Measurements from ENCODE around the gene ASTE1.
"Not testable (repeated sequence)": the region's sequence is repeated elsewhere in the genome, so short reads cannot be mapped to it uniquely, and the experiment has no call there.

The ASTE1 gene

DNA sequence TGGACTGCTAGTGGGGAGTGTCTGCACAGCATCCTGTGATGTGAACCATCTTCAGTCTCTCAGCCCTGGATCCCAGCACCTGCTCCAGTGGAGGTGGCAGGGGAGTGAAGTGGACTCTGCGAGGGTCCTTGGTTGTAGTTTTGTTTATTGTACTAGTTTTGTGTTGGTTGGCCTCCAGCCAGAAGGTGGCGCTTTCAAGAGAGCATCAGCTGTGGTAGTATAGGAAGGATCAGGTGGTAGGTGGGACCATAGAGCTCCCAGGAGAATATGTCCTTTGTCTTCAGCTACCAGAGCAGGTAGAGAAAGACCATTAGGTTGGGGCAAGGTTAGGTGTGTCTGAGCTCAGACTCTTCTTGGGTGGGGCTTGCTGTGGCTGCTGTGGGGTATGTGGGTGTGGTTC lies 21.0 kb upstream of the ASTE1 start:
- Histone ChIP-seq H2BK120ac (ENCODE audit: insufficient read depth, low read length, poor library complexity) (no peak overlapping the region), H3K9ac (ENCODE audit: low read length) (no peak overlapping the region), H2BK12ac (ENCODE audit: low read length) (no peak overlapping the region), H3K27ac (ENCODE audit: low read depth, low read length) (no peak overlapping the region), H3K23ac (ENCODE audit: low read length) (no peak overlapping the region), H2BK5ac (ENCODE audit: low read depth, low read length, poor library complexity) (no peak overlapping the region), H3K4me1 (ENCODE audit: control insufficient read depth in 1 of 2, insufficient read depth in 2 of 2, low read length in 2 of 2) (peaks cover 2 to 4% of the 10 kb centered on the region in 2 experiments), H3K36me3 (ENCODE audit: control insufficient read depth in 1 of 2, insufficient read depth in 2 of 2, low read length in 2 of 2) (no peaks in the 10 kb centered on the region), H3K4me3 (ENCODE audit: low read depth, low read length) (no peak overlapping the region), H3K18ac (ENCODE audit: low read length) (no peak overlapping the region), H4K8ac (ENCODE audit: low read depth, low read length) (no peak overlapping the region), H4K12ac (ENCODE audit: low read depth, low read length) (no peak overlapping the region), H4K91ac (ENCODE audit: low read depth, low read length) (no peak overlapping the region), H3K9me3 (ENCODE audit: insufficient read depth, low read depth, low read length) (no peaks in the 10 kb centered on the region), H2AFZ (ENCODE audit: insufficient read depth, low read length, poor library complexity) (no peak overlapping the region), H3K14ac (ENCODE audit: low read length) (no peak overlapping the region), H3K79me1 (ENCODE audit: low read length) (no peaks in the 10 kb centered on the region), H2AK5ac (ENCODE audit: low read length) (no peak overlapping the region), H3K79me2 (ENCODE audit: control insufficient read depth, insufficient read depth, low read length, poor library complexity) (no peaks in the 10 kb centered on the region), H3K27me3 (ENCODE audit: insufficient read depth, low read length) (no peaks in the 10 kb centered on the region), H3K4ac (ENCODE audit: low read depth, low read length) (no peak overlapping the region), H3K4me2 (ENCODE audit: low read length) (no peak overlapping the region)
- no CpG with 5 or more reads among the region's 2 CpGs for WGBS (ENCODE audit: extremely low coverage, insufficient coverage, insufficient read length)
- no peak for DNase-seq

DNA sequence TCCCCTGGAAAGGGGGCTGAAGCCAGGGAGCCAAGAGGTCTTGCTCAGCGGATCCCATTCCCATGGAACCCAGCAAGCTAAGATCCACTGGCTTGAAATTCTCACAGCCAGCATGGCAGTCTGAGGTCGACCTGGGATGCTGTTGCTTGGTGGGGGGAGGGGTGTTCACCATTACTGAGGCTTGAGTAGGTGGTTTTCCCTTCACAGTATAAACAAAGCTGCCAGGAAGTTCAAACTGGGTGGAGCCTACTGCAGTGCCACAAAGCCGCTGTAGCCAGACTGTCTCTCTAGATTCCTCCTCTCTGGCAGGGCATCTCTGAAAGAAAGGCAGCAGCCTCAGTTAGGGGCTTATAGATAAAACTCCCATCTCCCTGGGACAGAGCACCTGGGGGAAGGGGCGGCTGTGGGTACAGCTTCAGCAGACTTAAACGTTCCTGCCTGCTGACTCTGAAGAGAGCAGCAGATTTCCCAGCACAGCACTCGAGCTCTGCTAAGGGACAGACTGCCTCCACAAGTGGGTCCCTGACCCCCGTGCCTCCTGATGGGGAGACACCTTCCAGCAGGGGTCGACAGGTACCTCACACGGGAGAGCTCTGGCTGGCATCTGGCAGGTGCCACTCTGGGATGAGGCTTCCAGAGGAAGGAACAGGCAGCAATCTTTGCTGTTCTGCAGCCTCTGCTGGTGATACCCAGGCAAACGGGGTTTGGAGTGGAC lies 15.8 kb upstream of the ASTE1 start:
- no CpG with 5 or more reads among the region's 10 CpGs for WGBS (ENCODE audit: extremely low coverage, insufficient coverage, insufficient read length)
- not testable (repeated sequence) for H3K27me3 ChIP-seq (ENCODE audit: insufficient read depth, low read length)

DNA sequence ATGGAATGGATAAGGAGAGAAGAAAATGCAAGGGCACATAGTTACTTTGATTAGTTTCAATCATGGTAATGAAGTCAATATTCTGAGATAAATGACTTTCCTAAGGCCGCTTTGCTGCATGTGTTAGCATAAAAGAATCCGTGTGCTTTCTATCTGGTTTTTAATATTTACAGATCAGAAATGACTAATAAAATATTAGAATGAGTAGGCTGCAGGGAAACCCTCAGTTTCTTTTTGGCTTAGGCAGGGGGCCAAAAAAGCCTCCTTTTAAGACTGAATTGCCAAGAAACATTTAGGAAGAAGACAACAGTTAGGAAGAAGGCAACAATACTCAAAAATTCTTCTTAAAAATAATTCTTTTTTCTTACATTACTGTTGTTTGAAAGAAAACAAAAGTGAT lies 11.7 kb upstream of the ASTE1 start:
- H3K4ac ChIP-seq (ENCODE audit: low read depth, low read length) = no peak overlapping the region
- H3K23ac ChIP-seq (ENCODE audit: low read length) = no peak overlapping the region
- H3K4me1 ChIP-seq (ENCODE audit: control insufficient read depth in 1 of 2, insufficient read depth in 2 of 2, low read length in 2 of 2) = no peaks in the 10 kb centered on the region
- H4K91ac ChIP-seq (ENCODE audit: low read depth, low read length) = no peak overlapping the region
- no peak overlapping the region for H3K4me2 ChIP-seq (ENCODE audit: low read length)
- no CpG with 5 or more reads among the region's 2 CpGs for WGBS (ENCODE audit: extremely low coverage, insufficient coverage, insufficient read length)
- no peak overlapping the region for H3K27ac ChIP-seq (ENCODE audit: low read depth, low read length)
- no peak overlapping the region for H2BK120ac ChIP-seq (ENCODE audit: insufficient read depth, low read length, poor library complexity)
- H2BK5ac ChIP-seq (ENCODE audit: low read depth, low read length, poor library complexity) = no peak overlapping the region
- no peak overlapping the region for H3K18ac ChIP-seq (ENCODE audit: low read length)
- H4K12ac ChIP-seq (ENCODE audit: low read depth, low read length) = no peak overlapping the region
- no peak overlapping the region for H2AK5ac ChIP-seq (ENCODE audit: low read length)
- no peaks in the 10 kb centered on the region for H3K36me3 ChIP-seq (ENCODE audit: control insufficient read depth in 1 of 2, insufficient read depth in 2 of 2, low read length in 2 of 2)
- H3K9me3 ChIP-seq (ENCODE audit: insufficient read depth, low read depth, low read length) = no peaks in the 10 kb centered on the region
- no peak overlapping the region for H2BK12ac ChIP-seq (ENCODE audit: low read length)
- no peak overlapping the region for H3K4me3 ChIP-seq (ENCODE audit: low read depth, low read length)
- H2AFZ ChIP-seq (ENCODE audit: insufficient read depth, low read length, poor library complexity) = no peak overlapping the region
- DNase-seq = no peak
- no peaks in the 10 kb centered on the region for H3K79me1 ChIP-seq (ENCODE audit: low read length)
- no peaks in the 10 kb centered on the region for H3K27me3 ChIP-seq (ENCODE audit: insufficient read depth, low read length)
- H3K14ac ChIP-seq (ENCODE audit: low read length) = no peak overlapping the region
- H4K8ac ChIP-seq (ENCODE audit: low read depth, low read length) = no peak overlapping the region
- H3K79me2 ChIP-seq (ENCODE audit: control insufficient read depth, insufficient read depth, low read length, poor library complexity) = no peaks in the 10 kb centered on the region
- no peak overlapping the region for H3K9ac ChIP-seq (ENCODE audit: low read length)

More for the DNA sequence above, 15.8 kb upstream of the ASTE1 start:
- not testable (repeated sequence) for H3K14ac ChIP-seq (ENCODE audit: low read length); H2AFZ ChIP-seq (ENCODE audit: insufficient read depth, low read length, poor library complexity); H3K27ac ChIP-seq (ENCODE audit: low read depth, low read length); H3K4ac ChIP-seq (ENCODE audit: low read depth, low read length); H4K8ac ChIP-seq (ENCODE audit: low read depth, low read length); H3K4me3 ChIP-seq (ENCODE audit: low read depth, low read length); H3K4me2 ChIP-seq (ENCODE audit: low read length); H3K79me2 ChIP-seq (ENCODE audit: control insufficient read depth, insufficient read depth, low read length, poor library complexity); H2AK5ac ChIP-seq (ENCODE audit: low read length); H3K4me1 ChIP-seq (ENCODE audit: control insufficient read depth in 1 of 2, insufficient read depth in 2 of 2, low read length in 2 of 2); H3K79me1 ChIP-seq (ENCODE audit: low read length); H3K9ac ChIP-seq (ENCODE audit: low read length); H3K18ac ChIP-seq (ENCODE audit: low read length); H4K91ac ChIP-seq (ENCODE audit: low read depth, low read length); H2BK12ac ChIP-seq (ENCODE audit: low read length); H4K12ac ChIP-seq (ENCODE audit: low read depth, low read length); H3K23ac ChIP-seq (ENCODE audit: low read length); H3K9me3 ChIP-seq (ENCODE audit: insufficient read depth, low read depth, low read length); H2BK120ac ChIP-seq (ENCODE audit: insufficient read depth, low read length, poor library complexity); H3K36me3 ChIP-seq (ENCODE audit: control insufficient read depth in 1 of 2, insufficient read depth in 2 of 2, low read length in 2 of 2); H2BK5ac ChIP-seq (ENCODE audit: low read depth, low read length, poor library complexity); DNase-seq

DNA sequence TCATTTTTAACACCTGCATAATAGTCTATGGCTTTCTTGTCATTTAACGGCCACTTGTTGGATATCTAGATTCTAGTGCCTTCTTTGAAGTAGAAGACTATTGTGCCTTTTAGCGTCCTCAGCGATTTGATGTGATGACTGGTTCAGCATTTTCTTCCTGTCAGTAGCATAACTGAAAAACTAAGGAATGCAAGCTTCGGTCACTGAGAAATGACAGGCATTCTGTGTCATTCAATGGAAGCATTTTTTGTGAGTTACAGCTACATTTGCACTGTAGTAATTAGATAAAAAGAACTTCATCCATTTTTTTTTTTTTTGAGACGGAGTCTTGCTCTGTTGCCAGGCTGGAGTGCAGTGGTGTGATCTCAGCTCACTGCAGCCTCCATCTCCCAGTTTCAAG lies 10.4 kb upstream of the ASTE1 start:
- Histone ChIP-seq H2BK5ac (ENCODE audit: low read depth, low read length, poor library complexity) (no peak overlapping the region), H2AK5ac (ENCODE audit: low read length) (no peak overlapping the region), H3K79me1 (ENCODE audit: low read length) (no peaks in the 10 kb centered on the region), H3K27me3 (ENCODE audit: insufficient read depth, low read length) (no peaks in the 10 kb centered on the region), H3K4me2 (ENCODE audit: low read length) (no peak overlapping the region), H3K36me3 (ENCODE audit: control insufficient read depth in 1 of 2, insufficient read depth in 2 of 2, low read length in 2 of 2) (no peaks in the 10 kb centered on the region), H4K8ac (ENCODE audit: low read depth, low read length) (no peak overlapping the region), H3K27ac (ENCODE audit: low read depth, low read length) (no peak overlapping the region), H3K14ac (ENCODE audit: low read length) (no peak overlapping the region), H3K9me3 (ENCODE audit: insufficient read depth, low read depth, low read length) (no peaks in the 10 kb centered on the region), H2AFZ (ENCODE audit: insufficient read depth, low read length, poor library complexity) (no peak overlapping the region), H4K91ac (ENCODE audit: low read depth, low read length) (no peak overlapping the region), H3K4me1 (ENCODE audit: control insufficient read depth in 1 of 2, insufficient read depth in 2 of 2, low read length in 2 of 2) (no peaks in the 10 kb centered on the region), H3K18ac (ENCODE audit: low read length) (no peak overlapping the region), H3K4ac (ENCODE audit: low read depth, low read length) (no peak overlapping the region), H3K79me2 (ENCODE audit: control insufficient read depth, insufficient read depth, low read length, poor library complexity) (no peaks in the 10 kb centered on the region), H4K12ac (ENCODE audit: low read depth, low read length) (no peak overlapping the region), H3K9ac (ENCODE audit: low read length) (no peak overlapping the region), H2BK12ac (ENCODE audit: low read length) (no peak overlapping the region), H3K23ac (ENCODE audit: low read length) (no peak overlapping the region), H2BK120ac (ENCODE audit: insufficient read depth, low read length, poor library complexity) (no peak overlapping the region), H3K4me3 (ENCODE audit: low read depth, low read length) (no peak overlapping the region)
- no CpG with 5 or more reads among the region's 5 CpGs for WGBS (ENCODE audit: extremely low coverage, insufficient coverage, insufficient read length)
- DNase-seq = peak; percentile 16 to 76

Measured in trophoblast cell (in vitro differentiated cells and primary cell).